ENCODE data around the gene GNPAT. TPM values are rescaled to one million over a fixed set of nuclear protein-coding genes. Genes with fewer than 3 reads are reported as not detected.

GNPAT gene
- total RNA-seq, 1 experiment from 2014 or later: 42.8 TPM

DNA sequence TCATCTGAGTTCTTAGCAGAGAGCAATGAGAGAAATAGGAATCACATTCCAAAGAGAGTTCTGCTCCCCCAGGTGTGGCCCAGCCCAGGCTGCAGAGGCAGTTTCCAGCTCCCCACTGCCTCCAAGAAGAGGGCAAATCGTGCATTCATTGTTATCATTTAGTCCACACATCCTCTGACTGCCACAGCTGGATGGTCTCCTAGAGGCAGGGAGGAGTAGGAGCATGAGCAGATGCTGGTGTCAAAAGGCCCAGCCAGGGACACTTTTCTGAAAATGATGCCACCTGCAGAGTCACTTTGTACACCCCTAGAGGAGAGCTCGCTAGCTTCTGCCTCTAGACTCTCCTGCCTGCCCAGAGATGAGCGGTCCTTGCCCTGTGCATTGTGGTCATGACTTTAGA lies 33.6 kb upstream of the GNPAT start:
- Histone ChIP-seq H3K27ac (ENCODE audit: low read depth, low read length) (no peak overlapping the region), H3K9me3 (ENCODE audit: control insufficient read depth in 1 of 2, insufficient read depth in 1 of 2, low read depth in 1 of 2, low read length in 2 of 2) (no peaks in the 10 kb centered on the region), H3K4me1 (ENCODE audit: control insufficient read depth in 1 of 2, insufficient read depth in 2 of 2, low read length in 2 of 2) (peaks cover 4 to 9% of the 10 kb centered on the region in 2 experiments; a peak in 2 of 4 replicates), H4K20me1 (ENCODE audit: insufficient read depth) (no peaks in the 10 kb centered on the region), H3K9me2 (ENCODE audit: insufficient read depth) (no peaks in the 10 kb centered on the region), H3K9ac (ENCODE audit: low read length) (no peak overlapping the region), H3K79me2 (ENCODE audit: insufficient read depth, low read length) (no peaks in the 10 kb centered on the region), H3K27me3 (ENCODE audit: insufficient read depth, low read length) (peaks cover 13% of the 10 kb centered on the region; the same call in 1 of the 2 replicates), H3K4me2 (ENCODE audit: low read length) (no peak overlapping the region), H3K36me3 (ENCODE audit: control insufficient read depth in 1 of 2, insufficient read depth in 2 of 2, low read length in 2 of 2) (no peaks in the 10 kb centered on the region), H2AFZ (ENCODE audit: low read depth, low read length, poor library complexity, severe bottlenecking) (no peak overlapping the region), H3K4me3 (replicated peaks in 1 of 2; ENCODE audit: low read depth in 1 of 2, low read length in 2 of 2) (no peak overlapping the region)
- ChIA-PET CTCF (no interaction called here), POLR2A (no interaction called here), RAD21 (ENCODE audit: low non-redundant PET in 1 of 2, low total read pairs in 2 of 2, uncharacterized antibody in 2 of 2, unreplicated experiment in 2 of 2) (interaction anchor here in 1 of 2 experiments (0.7 to 1.0 kb wide), 2 partner anchors 115 to 409 kb away, joined by 3 read pairs; no protein-coding TSS in a partner anchor)
- DNase-seq (ENCODE audit: low read depth, low spot score) (no peak), ATAC-seq (no peak)
- TF ChIP-seq POLR2A (IDR thresholded peaks at IDR 0.05; ENCODE audit: borderline replicate concordance, extremely low read depth, insufficient read depth, insufficient read length): no peak
- no peak for TF ChIP-seq ZNF274 (IDR thresholded peaks at IDR 0.05; ENCODE audit: low read depth, low read length)
- no peak for TF ChIP-seq CEBPB (IDR thresholded peaks at IDR 0.05; ENCODE audit: low read depth)
- no peak for TF ChIP-seq RAD21 (IDR thresholded peaks at IDR 0.05; ENCODE audit: low read depth)
- TF ChIP-seq, protein P1, sequence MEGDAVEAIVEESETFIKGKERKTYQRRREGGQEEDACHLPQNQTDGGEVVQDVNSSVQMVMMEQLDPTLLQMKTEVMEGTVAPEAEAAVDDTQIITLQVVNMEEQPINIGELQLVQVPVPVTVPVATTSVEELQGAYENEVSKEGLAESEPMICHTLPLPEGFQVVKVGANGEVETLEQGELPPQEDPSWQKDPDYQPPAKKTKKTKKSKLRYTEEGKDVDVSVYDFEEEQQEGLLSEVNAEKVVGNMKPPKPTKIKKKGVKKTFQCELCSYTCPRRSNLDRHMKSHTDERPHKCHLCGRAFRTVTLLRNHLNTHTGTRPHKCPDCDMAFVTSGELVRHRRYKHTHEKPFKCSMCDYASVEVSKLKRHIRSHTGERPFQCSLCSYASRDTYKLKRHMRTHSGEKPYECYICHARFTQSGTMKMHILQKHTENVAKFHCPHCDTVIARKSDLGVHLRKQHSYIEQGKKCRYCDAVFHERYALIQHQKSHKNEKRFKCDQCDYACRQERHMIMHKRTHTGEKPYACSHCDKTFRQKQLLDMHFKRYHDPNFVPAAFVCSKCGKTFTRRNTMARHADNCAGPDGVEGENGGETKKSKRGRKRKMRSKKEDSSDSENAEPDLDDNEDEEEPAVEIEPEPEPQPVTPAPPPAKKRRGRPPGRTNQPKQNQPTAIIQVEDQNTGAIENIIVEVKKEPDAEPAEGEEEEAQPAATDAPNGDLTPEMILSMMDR (IDR thresholded peaks at IDR 0.05 in 2 of 3, conservative IDR thresholded peaks at IDR 0.05 in 1 of 3; ENCODE audit: borderline replicate concordance in 1 of 3, insufficient read depth in 1 of 3, low read depth in 2 of 3, low read length in 2 of 3): 0 out of 6 replicates have a peak, but pooled peaks of 1 of the 3 experiments have one; percentile 4
- no peak for TF ChIP-seq FOSL1 (IDR thresholded peaks at IDR 0.05; ENCODE audit: low read depth)
- TF ChIP-seq JUND (IDR thresholded peaks at IDR 0.05): no peak
- BruUV-seq (replicated peaks): no TSS peak
- intact Hi-C loops (cut with micrococcal nuclease): no loop called here

DNA sequence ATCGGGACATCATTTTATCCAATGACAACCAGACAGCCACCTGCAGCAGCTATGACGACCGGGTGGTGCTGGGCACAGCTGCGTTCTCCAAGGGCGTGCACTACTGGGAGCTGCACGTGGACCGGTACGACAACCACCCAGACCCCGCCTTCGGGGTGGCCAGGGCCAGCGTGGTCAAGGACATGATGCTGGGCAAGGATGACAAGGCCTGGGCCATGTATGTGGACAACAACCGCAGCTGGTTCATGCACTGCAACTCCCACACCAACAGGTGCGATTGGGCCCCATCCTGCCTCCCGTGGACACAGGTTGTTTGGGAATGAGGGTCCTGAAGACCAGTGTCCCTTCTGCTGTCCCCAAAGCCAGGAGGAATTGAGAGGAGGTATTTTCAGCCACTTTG lies 32.0 kb upstream of the GNPAT start:
- Histone ChIP-seq H3K9me2 (ENCODE audit: insufficient read depth) (no peaks in the 10 kb centered on the region), H4K20me1 (ENCODE audit: insufficient read depth) (no peaks in the 10 kb centered on the region), H3K27ac (ENCODE audit: low read depth, low read length) (no peak overlapping the region), H3K9ac (ENCODE audit: low read length) (no peak overlapping the region), H3K79me2 (ENCODE audit: insufficient read depth, low read length) (no peaks in the 10 kb centered on the region), H3K9me3 (ENCODE audit: control insufficient read depth in 1 of 2, insufficient read depth in 1 of 2, low read depth in 1 of 2, low read length in 2 of 2) (no peaks in the 10 kb centered on the region), H3K4me2 (ENCODE audit: low read length) (no peak overlapping the region), H2AFZ (ENCODE audit: low read depth, low read length, poor library complexity, severe bottlenecking) (no peak overlapping the region), H3K36me3 (ENCODE audit: control insufficient read depth in 1 of 2, insufficient read depth in 2 of 2, low read length in 2 of 2) (no peaks in the 10 kb centered on the region), H3K4me3 (replicated peaks in 1 of 2; ENCODE audit: low read depth in 1 of 2, low read length in 2 of 2) (no peak overlapping the region), H3K4me1 (ENCODE audit: control insufficient read depth in 1 of 2, insufficient read depth in 2 of 2, low read length in 2 of 2) (peaks cover 4 to 9% of the 10 kb centered on the region in 2 experiments; a peak in 2 of 4 replicates), H3K27me3 (ENCODE audit: insufficient read depth, low read length) (peaks cover 8% of the 10 kb centered on the region; the same call in 1 of the 2 replicates)
- no TSS peak for BruUV-seq (replicated peaks)
- TF ChIP-seq SRF (IDR thresholded peaks at IDR 0.05; ENCODE audit: low read depth) (no peak), ELF1 (IDR thresholded peaks at IDR 0.05; ENCODE audit: borderline replicate concordance, low read depth) (no peak)
- TF ChIP-seq, protein P2, sequence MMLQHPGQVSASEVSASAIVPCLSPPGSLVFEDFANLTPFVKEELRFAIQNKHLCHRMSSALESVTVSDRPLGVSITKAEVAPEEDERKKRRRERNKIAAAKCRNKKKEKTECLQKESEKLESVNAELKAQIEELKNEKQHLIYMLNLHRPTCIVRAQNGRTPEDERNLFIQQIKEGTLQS (IDR thresholded peaks at IDR 0.05): no peak
- POLR2A ChIA-PET: no interaction called here
- CTCF ChIA-PET: interaction anchor here (1.2 kb wide), 1 partner anchor 289 kb away, joined by 3 read pairs; no protein-coding TSS in a partner anchor
- intact Hi-C loops (cut with micrococcal nuclease): no loop called here
- DNase-seq (ENCODE audit: low read depth, low spot score) (no peak), ATAC-seq (no peak)
- RAD21 ChIA-PET (ENCODE audit: low non-redundant PET in 1 of 2, low total read pairs in 2 of 2, uncharacterized antibody in 2 of 2, unreplicated experiment in 2 of 2): no interaction called here
